Measurements from ENCODE around the gene LARGE1.

- TF ChIP-seq CTCF (IDR thresholded peaks at IDR 0.05; ENCODE audit: low read depth, low read length) (no peak), POLR2A (IDR thresholded peaks at IDR 0.05; ENCODE audit: extremely low read depth, insufficient read length) (no peak), MYC (IDR thresholded peaks at IDR 0.05; ENCODE audit: low read depth, low read length) (no peak), MAX (IDR thresholded peaks at IDR 0.05; ENCODE audit: low read depth, low read length) (no peak)
Observed at GRCh38 chr22:33476716-33477115, 443.6 kb downstream of the LARGE1 start.

All from NB4 (cell line).